ENCODE data around the gene RASGRP1.

Gene RASGRP1

DNA sequence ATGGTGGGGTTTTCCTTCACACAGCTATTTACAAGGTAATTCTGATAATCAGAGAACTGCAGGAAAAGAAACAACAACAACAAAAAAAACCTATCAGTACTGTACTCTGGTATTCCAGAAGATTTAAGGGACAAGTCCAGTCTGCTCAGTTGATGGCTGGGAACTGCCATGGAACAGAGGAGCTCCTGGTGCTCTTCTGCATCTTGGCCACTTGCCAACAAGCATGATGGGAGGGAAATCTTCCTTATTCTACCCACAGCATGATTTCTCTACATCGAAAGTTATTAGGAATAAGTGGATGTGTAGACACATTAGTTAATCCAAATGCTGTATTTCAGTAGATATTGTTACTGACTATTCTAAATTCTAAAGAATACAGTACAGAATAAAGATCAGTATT, 51.7 kb downstream of the RASGRP1 start:
- FAIRE-seq (no peak), DNase-seq (ENCODE audit: insufficient read length, low spot score) (no peak)

DNA sequence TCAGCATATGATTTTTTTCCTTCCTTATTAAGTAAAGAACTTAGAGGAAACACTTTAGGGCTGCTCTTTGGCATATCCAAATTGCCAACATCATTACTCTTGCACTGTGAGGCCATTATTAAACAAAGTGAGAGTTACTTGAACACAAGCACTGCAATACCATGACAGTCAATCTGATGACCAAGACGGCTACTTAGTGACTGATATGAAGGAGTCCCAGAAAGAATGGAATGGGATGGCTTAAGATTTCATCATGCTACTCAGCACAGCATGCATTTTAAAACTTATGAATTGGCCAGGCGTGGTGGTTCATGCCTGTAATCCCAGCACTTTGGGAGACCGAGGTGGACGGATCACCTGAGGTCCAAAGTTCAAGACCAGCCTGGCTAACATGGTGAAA, 55.5 kb downstream of the RASGRP1 start:
- DNase-seq (ENCODE audit: insufficient read length, low spot score) (no peak), FAIRE-seq (no peak)

DNA sequence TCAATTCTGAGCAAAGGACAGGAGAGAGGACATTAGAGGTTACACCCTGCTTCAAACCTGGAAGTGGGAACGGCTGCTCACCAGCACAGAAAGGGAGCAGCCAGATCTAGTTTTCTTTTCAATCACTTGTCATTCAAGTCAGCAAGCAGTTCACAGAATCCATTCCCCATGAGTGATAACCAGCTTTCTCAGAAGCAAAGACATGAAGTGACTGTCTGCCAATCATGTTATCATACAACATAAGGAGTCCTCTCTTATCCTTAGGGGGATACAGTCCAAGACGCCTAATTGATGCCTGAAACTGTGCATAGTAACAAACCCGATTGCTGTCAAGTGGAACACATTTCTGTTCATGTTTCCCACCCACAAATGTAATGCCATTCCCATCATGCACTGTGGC, 56.0 kb downstream of the RASGRP1 start:
- FAIRE-seq (no peak), DNase-seq (ENCODE audit: insufficient read length, low spot score) (no peak)

DNA sequence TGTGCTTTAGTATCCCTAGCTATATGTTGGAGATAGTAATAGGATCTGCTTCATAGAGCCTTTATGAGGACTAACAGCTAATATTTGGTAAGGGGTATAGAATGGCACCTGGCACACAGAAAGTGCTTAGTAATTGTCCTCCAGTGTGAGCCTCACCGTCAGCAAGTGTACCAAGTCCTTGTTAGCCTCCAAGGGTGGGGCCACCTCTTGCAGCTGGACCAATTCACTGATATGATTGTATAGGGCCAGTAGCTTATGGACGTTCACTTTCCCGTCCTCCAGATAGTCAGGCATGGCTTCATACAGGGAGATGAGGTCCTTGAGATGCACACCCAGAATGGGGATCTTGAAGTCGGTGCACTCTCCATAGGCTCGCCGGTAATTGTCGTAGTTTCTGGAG, 57.0 kb downstream of the RASGRP1 start:
- no peak for DNase-seq (ENCODE audit: insufficient read length, low spot score)
- FAIRE-seq = no peak

DNA sequence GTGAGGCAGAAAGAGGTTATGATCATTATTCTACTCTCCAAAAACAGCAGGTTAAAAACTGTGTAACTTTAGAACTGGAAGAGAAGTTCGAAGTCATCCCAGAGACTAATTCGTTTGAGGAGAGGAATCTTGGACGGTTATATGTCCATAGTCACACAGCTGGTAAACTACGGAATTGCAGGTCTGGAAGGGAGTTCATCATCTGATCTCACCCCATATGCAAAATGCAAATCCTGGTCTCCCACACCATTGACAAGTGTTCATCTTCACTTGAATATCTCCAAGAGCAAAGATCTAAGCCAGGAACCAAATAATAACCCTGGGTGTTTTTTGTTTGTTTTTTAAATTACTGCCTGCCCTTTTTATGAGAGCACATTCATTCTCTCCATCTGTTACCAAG, 57.6 kb downstream of the RASGRP1 start:
- FAIRE-seq = no peak

DNA sequence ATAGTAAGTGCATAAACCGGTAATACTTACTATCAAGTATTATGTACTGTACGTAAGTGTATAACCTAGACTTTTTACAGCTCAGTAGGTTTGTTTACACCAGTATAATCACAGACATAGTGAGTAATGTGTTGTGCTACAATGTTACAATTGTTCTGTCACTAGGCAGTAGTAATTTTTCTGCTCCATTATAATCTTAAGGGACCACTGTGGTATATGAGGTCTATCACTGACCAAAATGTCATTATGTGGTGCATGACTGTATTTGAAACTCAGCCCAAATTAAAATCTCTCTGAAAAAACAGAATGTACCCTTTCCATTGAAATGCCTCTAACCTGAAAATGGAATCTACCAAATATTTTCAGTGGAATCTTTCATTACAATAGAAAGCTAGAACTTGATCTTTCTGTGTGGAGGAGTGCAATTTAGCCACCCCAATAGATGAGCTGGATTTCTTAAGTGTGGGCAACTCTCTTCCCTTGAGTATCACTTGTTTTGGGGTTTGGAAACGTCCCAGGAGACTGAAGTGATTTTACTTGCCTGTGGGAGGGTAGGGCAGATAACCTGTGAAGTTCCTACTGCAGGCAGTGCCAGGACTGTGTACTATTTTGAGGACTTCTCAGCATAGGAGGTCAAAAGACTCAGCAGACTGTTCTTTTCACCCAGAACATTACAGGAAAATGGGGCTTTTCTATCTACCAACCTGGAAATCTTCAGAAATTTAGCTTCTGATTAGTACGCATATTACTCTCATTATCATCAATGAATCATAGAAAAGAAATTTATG, 59.7 kb downstream of the RASGRP1 start:
- FAIRE-seq = peak; percentile 4
- no peak for DNase-seq (ENCODE audit: insufficient read length, low spot score)

More for the DNA sequence above, 57.6 kb downstream of the RASGRP1 start:
- DNase-seq (ENCODE audit: insufficient read length, low spot score) = no peak

DNA sequence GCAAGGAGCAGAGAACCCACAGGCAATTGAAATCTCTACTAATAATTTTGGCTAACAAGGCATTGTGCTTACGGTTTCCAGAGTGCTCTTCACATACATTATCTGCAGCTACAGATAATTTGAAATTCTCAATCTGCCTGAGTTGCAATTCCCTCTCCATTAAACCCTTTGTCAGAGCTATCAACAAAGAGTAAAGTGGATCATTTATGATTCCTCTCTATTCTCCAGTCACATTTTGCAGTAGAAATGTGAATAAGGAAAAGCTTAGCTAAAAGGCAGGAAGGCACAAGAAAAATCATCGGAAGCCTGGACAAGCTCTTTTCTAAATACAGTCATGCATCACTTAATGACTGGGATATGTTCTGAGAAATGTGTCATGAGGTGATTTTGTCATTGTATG, 61.1 kb downstream of the RASGRP1 start:
- DNase-seq (ENCODE audit: insufficient read length, low spot score) (no peak), FAIRE-seq (no peak)

DNA sequence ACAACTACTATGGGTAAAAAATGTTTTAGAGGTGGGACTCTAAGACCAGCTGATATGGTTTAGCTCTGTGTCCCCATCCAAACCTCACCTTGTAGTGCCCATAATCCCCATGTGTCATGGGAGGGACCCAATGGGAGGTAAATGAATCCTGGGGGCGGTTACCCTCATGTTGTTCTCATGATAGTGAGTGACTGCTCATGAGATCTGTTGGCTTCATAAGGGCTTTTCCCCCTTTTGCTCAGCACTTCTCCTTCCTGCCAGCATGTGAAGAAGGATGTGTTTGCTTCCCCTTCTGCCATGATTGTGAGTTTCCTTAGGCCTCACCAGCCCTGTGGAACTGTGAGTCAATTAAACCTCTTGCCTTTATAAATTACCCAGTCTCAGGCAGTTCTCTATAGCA, 65.0 kb downstream of the RASGRP1 start:
- FAIRE-seq = no peak

DNA sequence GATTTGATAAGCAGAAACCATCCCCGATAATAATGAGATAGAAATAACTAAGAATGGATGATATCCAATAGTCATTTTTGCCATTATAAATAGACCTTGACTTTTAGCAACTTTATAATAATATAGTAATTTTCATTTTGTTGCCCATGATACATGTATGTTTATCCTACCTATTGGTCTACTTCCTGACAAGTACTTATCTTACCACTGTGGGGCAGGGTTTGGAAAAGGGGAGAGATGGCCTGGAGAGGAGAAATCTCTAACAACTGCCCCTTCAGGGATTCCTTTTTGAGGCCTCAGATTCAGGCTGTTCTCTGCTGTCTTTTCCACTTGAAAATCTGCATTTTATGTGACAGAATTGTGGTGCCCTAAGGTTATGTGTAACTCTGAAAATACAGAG, 68.5 kb downstream of the RASGRP1 start:
- DNase-seq (ENCODE audit: insufficient read length, low spot score) = no peak
- FAIRE-seq = no peak

More for the DNA sequence above, 65.0 kb downstream of the RASGRP1 start:
- DNase-seq (ENCODE audit: insufficient read length, low spot score) = no peak

DNA sequence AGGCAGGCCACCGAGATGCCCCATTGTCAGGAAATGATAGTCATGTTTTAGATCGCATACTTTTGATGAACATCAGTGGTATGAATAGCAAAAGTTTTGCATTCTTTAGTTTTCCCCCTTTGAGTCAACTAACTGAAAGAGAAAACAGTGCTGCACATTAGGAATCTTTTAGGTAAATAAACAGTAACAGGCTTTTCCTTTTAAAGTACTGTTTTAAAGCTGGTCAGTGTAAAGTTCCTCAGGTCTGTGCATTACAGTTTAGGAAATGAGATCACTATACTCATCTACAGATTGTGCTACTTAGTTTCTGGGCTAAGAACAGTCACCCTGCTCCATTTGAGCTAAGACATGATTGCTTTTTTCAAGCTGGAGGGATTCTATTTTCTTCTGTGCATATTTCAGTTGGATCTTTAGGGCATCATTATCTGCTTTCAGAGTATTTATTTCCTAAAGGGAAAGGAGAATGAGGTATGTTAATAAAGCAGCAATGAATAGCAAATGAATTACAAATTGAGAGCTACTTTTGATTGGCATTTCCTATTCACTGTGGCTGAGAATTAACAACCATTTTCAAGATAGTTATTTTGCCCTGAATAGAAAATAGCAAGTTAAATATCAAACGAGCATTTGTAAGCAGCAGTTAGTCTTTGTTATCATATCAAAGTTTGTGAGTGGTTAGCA, 74.2 kb downstream of the RASGRP1 start:
- DNase-seq (ENCODE audit: insufficient read length, low spot score) (no peak), FAIRE-seq (no peak)

DNA sequence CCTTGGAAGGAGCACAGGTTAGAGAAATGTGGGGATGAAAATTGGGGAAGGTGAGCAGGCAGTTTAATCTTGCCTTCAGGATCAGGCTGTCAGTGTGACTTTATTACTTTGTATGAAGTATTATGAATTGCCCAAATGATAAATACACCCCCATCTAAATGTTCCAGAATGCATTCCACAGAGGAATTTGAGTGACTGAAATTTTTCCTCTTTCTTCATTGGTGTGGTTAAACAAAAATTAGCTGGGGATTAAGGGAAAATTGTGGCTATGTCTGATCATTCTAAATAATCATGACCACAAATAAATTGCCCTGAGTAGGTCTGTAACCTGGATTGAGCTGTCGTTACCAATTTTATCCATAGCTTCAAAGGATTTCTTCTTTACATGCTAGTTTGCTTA, 77.2 kb downstream of the RASGRP1 start:
- no peak for FAIRE-seq
- no peak for DNase-seq (ENCODE audit: insufficient read length, low spot score)

DNA sequence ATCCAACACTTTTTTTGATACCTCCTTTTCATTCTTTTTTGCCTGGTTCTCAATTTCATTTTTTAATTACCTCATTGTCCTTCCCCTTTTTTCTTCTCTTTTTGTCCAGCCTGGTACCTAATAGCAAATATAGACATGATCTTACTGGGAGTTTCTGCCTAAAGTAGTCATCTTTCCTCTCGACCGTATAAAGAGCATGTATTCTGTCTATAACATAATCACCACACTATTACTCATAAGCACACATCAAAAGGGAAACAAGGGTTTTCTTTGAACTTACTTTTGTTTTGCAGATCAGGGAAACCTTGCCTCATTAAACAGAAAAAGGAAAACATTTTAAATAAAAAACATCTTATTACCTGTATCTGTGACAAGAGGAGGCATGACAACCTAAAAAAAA, 77.7 kb downstream of the RASGRP1 start:
- no peak for DNase-seq (ENCODE audit: insufficient read length, low spot score)

DNA sequence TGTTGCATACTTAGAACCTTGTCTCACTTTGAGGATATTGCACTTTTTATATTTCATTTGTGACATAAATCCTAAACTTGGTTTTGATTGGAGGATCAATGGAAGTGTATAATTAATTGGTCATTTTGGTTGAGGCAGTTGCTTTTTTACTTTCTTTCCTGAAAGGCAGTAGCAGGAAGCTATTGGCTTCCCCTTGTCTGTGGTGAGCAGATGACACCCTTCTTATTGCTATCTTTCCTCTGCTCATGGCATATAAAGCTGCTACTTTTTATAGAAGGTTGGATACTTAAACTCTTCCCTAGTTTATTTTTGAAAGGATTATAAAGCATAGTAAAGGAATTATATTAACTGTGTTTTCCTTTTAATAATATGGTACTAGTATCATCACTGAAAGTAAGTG, 82.0 kb downstream of the RASGRP1 start:
- DNase-seq (ENCODE audit: insufficient read length, low spot score) (no peak), FAIRE-seq (no peak)

More for the DNA sequence above, 77.7 kb downstream of the RASGRP1 start:
- no peak for FAIRE-seq

DNA sequence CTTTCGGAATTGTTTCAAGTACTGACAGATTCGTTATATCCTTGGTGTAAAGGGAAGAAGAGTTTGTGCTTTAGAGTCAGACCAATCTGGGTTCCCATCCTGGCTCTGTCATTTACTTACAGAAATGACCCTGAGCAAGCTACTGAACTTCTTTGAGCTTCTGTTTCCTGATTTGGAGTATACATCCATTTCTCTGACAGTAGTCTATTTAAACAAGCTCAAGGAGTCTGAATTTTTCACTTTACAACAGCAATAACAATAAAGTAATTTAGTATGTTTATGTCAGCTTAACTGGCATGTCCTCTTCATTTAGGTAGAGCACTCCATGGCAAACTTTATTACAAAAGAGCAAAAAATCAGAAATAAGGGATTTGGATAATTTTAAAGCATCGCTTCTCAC, 82.9 kb downstream of the RASGRP1 start:
- DNase-seq (ENCODE audit: insufficient read length, low spot score) = no peak

DNA sequence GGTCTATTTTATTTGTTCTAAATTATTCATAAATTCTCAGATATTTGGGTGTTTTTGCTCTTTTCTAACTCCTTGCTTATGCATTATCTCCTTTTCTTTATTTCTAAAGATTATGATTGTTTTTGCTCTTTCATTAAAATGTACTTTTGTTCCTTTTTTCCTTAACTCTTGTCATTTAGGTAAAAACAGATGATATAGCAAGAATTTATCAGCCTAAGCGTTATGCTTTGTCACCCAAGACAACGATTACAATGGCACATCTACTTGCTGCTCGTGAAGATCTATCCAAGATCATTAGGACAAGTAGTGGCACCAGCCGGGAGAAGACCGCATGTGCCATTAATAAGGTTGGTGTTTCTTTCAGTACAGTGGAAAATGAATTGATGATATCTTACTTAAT, 83.5 kb downstream of the RASGRP1 start:
- FAIRE-seq = no peak

More for the DNA sequence above, 82.9 kb downstream of the RASGRP1 start:
- no peak for FAIRE-seq

DNA sequence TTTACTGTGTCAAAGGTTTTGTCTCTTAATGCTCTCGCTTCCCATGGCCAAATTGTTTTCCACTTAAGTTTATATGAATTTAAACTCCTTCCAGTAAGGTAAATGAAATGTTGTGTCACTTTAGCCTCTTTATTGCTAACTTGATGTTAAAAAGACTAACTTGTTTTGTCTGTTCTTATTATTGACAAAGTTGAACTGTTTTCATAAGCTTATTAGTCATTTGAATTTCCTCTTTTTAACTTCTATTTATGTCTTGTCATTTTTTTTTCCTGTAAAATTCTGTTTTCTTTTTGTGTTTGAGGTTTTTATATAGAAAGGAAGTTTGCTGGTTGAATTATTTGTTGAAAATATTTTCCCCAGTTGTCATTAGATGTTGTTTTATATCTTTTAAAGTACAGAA, 84.9 kb downstream of the RASGRP1 start:
- FAIRE-seq = no peak
- no peak for DNase-seq (ENCODE audit: insufficient read length, low spot score)

More for the DNA sequence above, 83.5 kb downstream of the RASGRP1 start:
- no peak for DNase-seq (ENCODE audit: insufficient read length, low spot score)

DNA sequence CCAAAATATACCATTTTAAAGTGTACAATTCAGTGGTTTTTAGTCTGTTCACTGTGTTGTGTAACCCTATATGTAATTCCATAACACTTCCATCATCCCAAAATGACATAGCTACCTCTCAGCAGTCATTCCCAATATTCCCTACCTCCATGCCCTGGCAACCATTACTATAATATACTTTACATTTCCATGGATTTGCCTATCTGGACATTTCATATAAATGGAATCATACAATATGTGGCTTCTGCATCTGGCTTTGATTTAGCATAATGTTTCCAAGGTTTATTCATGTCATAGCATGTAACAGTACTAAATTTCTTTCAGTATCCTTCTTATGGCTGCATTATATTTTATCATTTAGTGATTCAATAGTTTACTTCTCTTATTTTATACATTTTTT, 85.3 kb downstream of the RASGRP1 start:
- DNase-seq (ENCODE audit: insufficient read length, low spot score) (no peak), FAIRE-seq (no peak)

DNA sequence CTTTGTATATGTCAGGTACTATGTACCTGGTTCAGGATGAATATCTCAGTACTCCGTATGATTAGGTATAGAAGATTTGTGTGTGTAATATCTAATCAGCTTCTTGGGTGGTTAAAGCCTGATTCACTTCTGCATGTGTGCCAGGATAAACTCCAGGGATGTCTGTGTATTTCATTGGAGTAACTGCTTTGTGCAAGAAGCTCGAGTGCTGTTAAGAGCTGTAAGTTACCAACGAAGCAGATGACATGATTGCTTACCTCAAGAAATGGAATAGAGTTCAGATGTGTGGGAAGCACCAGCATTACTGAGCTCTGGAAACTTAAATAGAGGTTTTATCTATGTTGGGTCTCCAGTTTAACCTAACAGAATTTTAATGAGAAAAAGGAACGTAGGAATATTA, 87.0 kb downstream of the RASGRP1 start:
- DNase-seq (ENCODE audit: insufficient read length, low spot score) (no peak), FAIRE-seq (no peak)

DNA sequence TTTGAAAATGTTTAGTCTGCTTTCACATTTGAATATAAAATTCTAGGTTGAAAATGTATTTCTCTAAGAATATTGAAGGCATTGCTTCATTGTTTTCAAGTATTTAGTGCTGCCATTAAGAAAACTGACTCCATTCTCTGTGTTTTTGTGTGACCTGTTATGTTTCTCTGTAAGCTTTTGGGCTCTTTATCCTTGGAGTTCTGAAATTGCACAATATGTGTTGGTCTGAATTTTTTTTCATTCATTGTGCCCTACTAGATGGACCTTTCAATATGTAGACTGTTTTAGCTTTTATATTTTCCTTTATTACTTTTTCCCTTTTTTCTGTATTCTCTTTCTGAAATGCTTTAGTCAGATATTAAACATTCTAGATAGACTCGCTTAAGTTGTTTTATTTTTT, 88.5 kb downstream of the RASGRP1 start:
- FAIRE-seq (no peak), DNase-seq (ENCODE audit: insufficient read length, low spot score) (no peak)

DNA sequence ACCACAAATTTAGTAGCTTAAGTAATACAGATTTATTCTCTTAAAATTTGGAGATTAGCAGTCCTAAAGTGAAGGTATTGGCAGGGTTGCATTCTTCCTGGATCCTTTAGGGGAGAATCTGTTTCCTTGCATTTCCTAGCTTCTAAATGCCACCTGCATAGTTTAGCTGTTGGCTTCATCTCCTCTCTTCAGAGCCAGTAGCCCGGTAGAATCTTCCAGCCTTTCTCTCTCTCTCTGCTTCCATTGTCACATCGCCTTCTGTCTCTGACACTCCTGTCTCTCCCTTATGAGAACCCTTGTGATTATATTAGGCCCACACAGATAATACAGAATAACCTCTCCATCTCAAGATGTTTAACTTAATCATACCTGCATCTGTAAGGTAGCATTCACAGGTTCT, 89.3 kb downstream of the RASGRP1 start:
- DNase-seq (ENCODE audit: insufficient read length, low spot score) = no peak

DNA sequence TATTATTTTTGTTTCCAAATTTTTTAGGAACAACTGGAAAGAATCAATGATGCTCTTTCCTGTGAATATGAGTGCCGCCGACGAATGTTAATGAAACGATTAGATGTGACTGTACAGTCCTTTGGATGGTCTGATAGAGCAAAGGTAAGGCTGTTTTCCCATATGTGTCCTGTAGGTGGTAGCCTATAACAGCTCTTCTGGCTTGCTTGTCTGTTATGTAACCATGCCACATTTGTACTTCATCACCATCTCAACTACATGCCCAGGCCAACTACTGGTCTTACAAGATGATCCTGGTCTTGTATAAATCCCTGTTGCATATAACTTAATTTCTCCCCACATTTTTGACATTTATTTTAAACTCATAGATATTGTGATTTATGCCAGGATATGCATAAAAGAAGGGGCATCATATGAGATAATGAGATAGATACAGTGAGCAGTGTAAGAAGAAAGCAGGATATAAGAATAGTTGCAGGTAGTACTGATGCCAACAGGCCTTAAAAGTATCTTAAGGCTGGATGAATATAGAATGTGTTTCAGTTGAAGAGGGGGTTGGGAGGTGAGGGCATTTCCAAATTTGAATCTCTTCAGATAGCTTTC, 90.4 kb downstream of the RASGRP1 start:
- peak; percentile 95 for FAIRE-seq
- DNase-seq (ENCODE audit: insufficient read length, low spot score) = peak; percentile 9

More for the DNA sequence above, 89.3 kb downstream of the RASGRP1 start:
- no peak for FAIRE-seq

DNA sequence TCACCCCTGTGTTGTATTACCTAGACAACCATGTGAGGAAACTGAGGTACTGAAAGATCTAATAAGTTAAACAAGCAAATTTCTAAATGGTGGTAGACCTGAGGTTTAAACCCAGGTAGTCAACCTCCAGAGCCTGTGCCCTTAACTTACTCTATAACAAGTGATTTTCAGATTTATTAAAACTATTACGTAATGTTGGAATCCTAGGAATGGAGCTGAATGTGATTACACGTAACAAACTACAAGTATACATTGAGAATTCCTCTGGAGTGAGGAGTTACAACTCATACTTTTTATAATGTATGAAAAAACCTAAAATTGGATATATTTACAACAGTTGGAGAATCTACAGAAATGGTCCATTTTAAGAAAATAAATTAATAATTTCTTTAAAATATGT, 92.6 kb downstream of the RASGRP1 start:
- FAIRE-seq = no peak
- DNase-seq (ENCODE audit: insufficient read length, low spot score) = no peak
